K562 (cell line): Measurements from ENCODE around the gene KIF26A. TPM values are rescaled to one million over a fixed set of nuclear protein-coding genes. Genes with fewer than 3 reads are reported as not detected.

ENCODE experiments used
- ATAC-seq: fragments of 200-7000 bp; cut with Tn5 transposase; 3 replicates; pipeline ENCODE4 v1.9.1; 2020; ENCODE audit warnings: moderate library complexity
- BruUV-seq: library from RNA; stranded (reverse); fragments of 400-500 nt; replicated peaks from 2 replicates; lab custom pipeline; 2021; lab: Mats Ljungman, UMichigan
- CTCF ChIA-PET: fragments of 300-600 bp; formaldehyde crosslinking; extraction: SDS; loops from one replicate; lab custom pipeline; 2021; ENCODE audit warnings: low intra/inter-chr PET ratio; lab: Yijun Ruan, JAX
- POLR2A ChIA-PET: fragments of 300-600, 350-650 bp; sonication (Branson Sonifier 250); formaldehyde crosslinking; extraction: SDS; loops from one replicate; lab custom pipeline; 2021; ENCODE audit warnings: antibody characterized with exemption, inconsistent platforms; lab: Yijun Ruan, JAX
- DNase-seq, 4 experiments: peaks; one replicate each; pipeline versions ENCODE4 v3.0.0 to v3.0.0-alpha.2; 2011 to 2018; ENCODE audit warnings: low spot score in 3 of 4, mixed read lengths in 3 of 4; ENCODE audit errors: extremely low read depth in 1 of 4
- FAIRE-seq: peaks from 2 replicates; lab custom pipeline; 2011; peaks lifted over from hg19 to GRCh38; lab: Jason Lieb, UNC
- H2AFZ ChIP-seq: 2 replicates; pipeline ENCODE4 v1.6.0; 2011; ENCODE audit warnings: low read depth, low read length, control low read depth, inconsistent platforms
- H3K27ac ChIP-seq: fragments of 200-600 bp; 3 replicates; pipeline ENCODE4 v1.8.0; 2011; ENCODE audit warnings: low read depth, mild to moderate bottlenecking, control low read depth, inconsistent platforms, low read length, moderate library complexity, mixed read lengths; ENCODE audit errors: extremely low read depth
- H3K27me3 ChIP-seq, 2 experiments: fragments of 300-600 bp in 1 of 2; 2 replicates in 1 of 2; 3 replicates in 1 of 2; pipeline versions ENCODE4 v1.6.0 to v1.8.0; 2011; ENCODE audit warnings: inconsistent platforms in 2 of 2, low read length in 2 of 2, mild to moderate bottlenecking in 1 of 2, mixed read lengths in 1 of 2, moderate library complexity in 1 of 2; ENCODE audit not compliant: control insufficient read depth in 2 of 2, insufficient read depth in 2 of 2
- H3K36me3 ChIP-seq: fragments of 300-600 bp; 3 replicates; pipeline ENCODE4 v1.8.0; 2011; ENCODE audit warnings: mild to moderate bottlenecking, low read length, inconsistent platforms; ENCODE audit not compliant: control insufficient read depth, insufficient read depth
- H3K4me1 ChIP-seq, 2 experiments: fragments of 200-600 bp in 1 of 2; replicated peaks in 1 of 2; 2 replicates in 1 of 2; 3 replicates in 1 of 2; pipeline versions ENCODE4 v1.5.1 to v1.8.0; 2011; ENCODE audit warnings: inconsistent platforms in 2 of 2, low read length in 2 of 2, mild to moderate bottlenecking in 1 of 2, mixed read lengths in 1 of 2, moderate library complexity in 1 of 2; ENCODE audit not compliant: control insufficient read depth in 2 of 2, insufficient read depth in 2 of 2
- H3K4me2 ChIP-seq: 2 replicates; pipeline ENCODE4 v1.6.1; 2011; ENCODE audit warnings: low read length, control low read depth, inconsistent platforms, mixed read lengths; ENCODE audit not compliant: insufficient read depth
- H3K4me3 ChIP-seq: fragments of 200-600 bp; sonication (generic), shearing (Covaris generic); 2 replicates; pipeline ENCODE4 v1.5.1; 2016; ENCODE audit warnings: control low read depth, inconsistent platforms
- H3K79me2 ChIP-seq: fragments of 200-600 bp; 3 replicates; pipeline ENCODE4 v1.8.0; 2011; ENCODE audit warnings: low read length, inconsistent platforms; ENCODE audit not compliant: control insufficient read depth, insufficient read depth
- H3K9ac ChIP-seq, 2 experiments: 2 replicates each; pipeline versions ENCODE4 v1.6.0 to v1.6.1; 2011; ENCODE audit warnings: low read depth in 2 of 2, low read length in 2 of 2, control low read depth in 1 of 2, inconsistent platforms in 1 of 2, mild to moderate bottlenecking in 1 of 2, mixed read lengths in 1 of 2; ENCODE audit not compliant: insufficient read depth in 1 of 2
- H3K9me1 ChIP-seq: one replicate; pipeline ENCODE4 v1.6.0; 2011; ENCODE audit warnings: inconsistent platforms, mild to moderate bottlenecking, low read length, moderate library complexity; ENCODE audit not compliant: control insufficient read depth, insufficient read depth
- H3K9me3 ChIP-seq: replicated peaks from 2 replicates; pipeline ENCODE4 v1.5.1; 2011; ENCODE audit warnings: low read depth, low read length, inconsistent platforms; ENCODE audit not compliant: control insufficient read depth, insufficient read depth
- H4K20me1 ChIP-seq: replicated peaks from 2 replicates; pipeline ENCODE4 v1.6.1; 2011; ENCODE audit warnings: low read length, inconsistent platforms, mixed read lengths; ENCODE audit not compliant: control insufficient read depth, insufficient read depth
- NFYB ChIP-seq: IDR thresholded peaks from 2 replicates; pipeline ENCODE4 v1.6.1; 2011; ENCODE audit warnings: mild to moderate bottlenecking, moderate library complexity; ENCODE audit not compliant: insufficient read length; ENCODE audit errors: extremely low read depth
- RBM17 ChIP-seq: fragments of 200-400 bp; formaldehyde crosslinking; IDR thresholded peaks from 2 replicates; pipeline ENCODE4 v1.6.1; 2017; ENCODE audit warnings: low read depth, mild to moderate bottlenecking, low read length, borderline replicate concordance
- ZNF263 ChIP-seq: sonication (generic); formaldehyde crosslinking; IDR thresholded peaks from 2 replicates; pipeline ENCODE4 v1.8.0; 2022; ENCODE audit warnings: mild to moderate bottlenecking, missing genetic modification reagents, borderline replicate concordance
- WGBS: fragments of 100-300 bp; shearing (Covaris generic); methylation state at CpG from one replicate; pipeline ENCODE4 v1.1.6; 2016; ENCODE audit warnings: low coverage, mixed read lengths; ENCODE audit not compliant: insufficient coverage; ENCODE audit errors: missing lambda C conversion rate; 5-methylcytosine and 5-hydroxymethylcytosine counted together
- in situ Hi-C: fragments of 300-500 bp; cut with MboI; formaldehyde crosslinking; loops from 4 replicates; pipeline ENCODE4 v1.15.0; 2018; ENCODE audit warnings: inconsistent platforms, mixed read lengths
- intact Hi-C: fragments of 100-400 bp; cut with micrococcal nuclease; formaldehyde crosslinking; loops from 2 replicates; pipeline ENCODE4 v1.14.2; 2022
- polyA plus RNA-seq, 8 experiments: library from polyadenylated mRNA; depleted of rRNA in 4 of 8; stranded (reverse) in 5 of 8; unstranded in 3 of 8; fragments of >200 nt; fragmentation: Nextera tagmentation in 2 of 8; fragmentation: Illumina TruSeq in 1 of 8; extraction: Ambion mirVana in 2 of 8; extraction: Trizol in 1 of 8; gene quantifications; 2 replicates each; pipeline versions ENCODE4 v1.2.1 to v1.2.3, GENCODE V29; 2011 to 2014; ENCODE audit warnings: inconsistent platforms in 1 of 8, missing spikeins in 1 of 8
- total RNA-seq, 7 experiments: library from RNA; depleted of rRNA in 6 of 7; stranded (reverse); fragments of >200 nt in 6 of 7; fragmentation: Illumina TruSeq in 2 of 7; extraction: Trizol in 2 of 7; gene quantifications; 2 replicates each; pipeline versions ENCODE4 v1.2.1 to v1.2.3, GENCODE V29; 2011 to 2021; ENCODE audit warnings: low replicate concordance in 1 of 7
- TF ChIP-seq, protein P1 (sequence below): fragments of 250-450 bp; sonication (Bioruptor Pico); IDR thresholded peaks from 2 replicates; pipeline ENCODE4 v1.8.0; 2021; ENCODE audit warnings: moderate library complexity, mild to moderate bottlenecking, inconsistent platforms
- TF ChIP-seq, protein P2 (sequence below): sonication (generic); IDR thresholded peaks from 2 replicates; pipeline ENCODE4 v1.6.1; 2016

The KIF26A gene
- total and polyA plus RNA-seq, 9 of the 15 experiments (the other 6 are each of a cell fraction or from before 2014, with no cell fraction given): 0.04 TPM; not detected in 8

DNA sequence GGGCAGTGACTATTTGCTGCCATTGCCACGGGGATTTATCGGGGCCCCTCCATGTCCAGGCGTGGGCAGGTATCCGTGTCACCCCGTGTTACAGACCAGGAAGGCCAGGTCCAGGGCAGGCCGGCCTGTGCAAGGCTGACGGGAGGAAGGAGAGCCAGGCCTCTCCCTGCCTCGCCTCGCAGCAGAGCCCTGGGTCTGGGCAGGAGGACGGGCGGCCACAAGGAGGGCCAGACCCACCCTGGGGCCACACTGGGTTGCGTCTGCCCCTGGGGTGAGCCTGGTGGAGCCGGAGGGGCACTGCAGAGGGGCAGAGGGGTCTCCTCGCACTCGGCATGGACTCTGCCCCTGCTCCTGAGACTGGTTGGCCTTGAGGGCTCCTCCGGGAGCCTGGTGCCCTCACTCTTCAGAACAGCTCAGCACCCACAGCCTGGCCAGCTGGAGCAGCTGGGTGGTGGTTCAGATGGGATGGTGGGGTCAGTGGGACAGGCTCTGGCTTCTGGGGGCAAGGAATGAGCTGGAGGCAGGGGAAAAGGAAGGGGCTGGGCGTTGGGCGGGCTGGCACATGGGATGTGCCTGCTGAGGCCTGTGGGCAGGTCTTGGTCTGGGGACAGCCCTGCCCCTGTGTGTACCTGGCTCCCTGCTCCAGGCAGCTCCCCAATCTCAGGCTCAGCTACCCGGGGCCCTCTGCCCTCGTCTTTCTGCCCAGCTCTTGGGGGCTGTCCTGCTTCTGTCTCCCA, 53.9 kb downstream of the KIF26A start:
- Histone ChIP-seq H3K27ac (no peak overlapping the region), H3K27me3 (no peaks in the 10 kb centered on the region), H3K4me3 (no peak overlapping the region), H4K20me1 (no peaks in the 10 kb centered on the region), H3K4me2 (no peak overlapping the region), H3K9me1 (no peaks in the 10 kb centered on the region), H3K9ac (no peak overlapping the region), H3K79me2 (no peaks in the 10 kb centered on the region), H3K36me3 (no peaks in the 10 kb centered on the region), H3K9me3 (no peaks in the 10 kb centered on the region), H2AFZ (no peak overlapping the region), H3K4me1 (no peaks in the 10 kb centered on the region)
- POLR2A ChIA-PET: interaction anchor here (0.5 to 0.9 kb wide), 3 partner anchors 10 to 558 kb away, joined by 3 read pairs; no protein-coding TSS in a partner anchor
- CTCF ChIA-PET: no interaction called here
- FAIRE-seq: no peak
- 1% methylated on average over 10 of the region's 20 CpGs for WGBS
- no TSS peak for BruUV-seq
- in situ Hi-C loops (no loop called here), intact Hi-C loops (no loop called here)
- TF ChIP-seq, protein P1, sequence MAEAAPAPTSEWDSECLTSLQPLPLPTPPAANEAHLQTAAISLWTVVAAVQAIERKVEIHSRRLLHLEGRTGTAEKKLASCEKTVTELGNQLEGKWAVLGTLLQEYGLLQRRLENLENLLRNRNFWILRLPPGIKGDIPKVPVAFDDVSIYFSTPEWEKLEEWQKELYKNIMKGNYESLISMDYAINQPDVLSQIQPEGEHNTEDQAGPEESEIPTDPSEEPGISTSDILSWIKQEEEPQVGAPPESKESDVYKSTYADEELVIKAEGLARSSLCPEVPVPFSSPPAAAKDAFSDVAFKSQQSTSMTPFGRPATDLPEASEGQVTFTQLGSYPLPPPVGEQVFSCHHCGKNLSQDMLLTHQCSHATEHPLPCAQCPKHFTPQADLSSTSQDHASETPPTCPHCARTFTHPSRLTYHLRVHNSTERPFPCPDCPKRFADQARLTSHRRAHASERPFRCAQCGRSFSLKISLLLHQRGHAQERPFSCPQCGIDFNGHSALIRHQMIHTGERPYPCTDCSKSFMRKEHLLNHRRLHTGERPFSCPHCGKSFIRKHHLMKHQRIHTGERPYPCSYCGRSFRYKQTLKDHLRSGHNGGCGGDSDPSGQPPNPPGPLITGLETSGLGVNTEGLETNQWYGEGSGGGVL (CRISPR knock-in tag): no peak
- TF ChIP-seq, protein P2, sequence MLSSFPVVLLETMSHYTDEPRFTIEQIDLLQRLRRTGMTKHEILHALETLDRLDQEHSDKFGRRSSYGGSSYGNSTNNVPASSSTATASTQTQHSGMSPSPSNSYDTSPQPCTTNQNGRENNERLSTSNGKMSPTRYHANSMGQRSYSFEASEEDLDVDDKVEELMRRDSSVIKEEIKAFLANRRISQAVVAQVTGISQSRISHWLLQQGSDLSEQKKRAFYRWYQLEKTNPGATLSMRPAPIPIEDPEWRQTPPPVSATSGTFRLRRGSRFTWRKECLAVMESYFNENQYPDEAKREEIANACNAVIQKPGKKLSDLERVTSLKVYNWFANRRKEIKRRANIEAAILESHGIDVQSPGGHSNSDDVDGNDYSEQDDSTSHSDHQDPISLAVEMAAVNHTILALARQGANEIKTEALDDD: no peak
- TF ChIP-seq ZNF263 (CRISPR knock-in tag) (peak; percentile 25; the same call in 1 of the 2 replicates), NFYB (no peak), RBM17 (no peak)
- ATAC-seq: no peak
- no peak for DNase-seq
